ENCODE data around the gene NTN5. TPM values are rescaled to one million over a fixed set of nuclear protein-coding genes. Genes with fewer than 3 reads are reported as not detected.

The NTN5 gene
- total and polyA plus RNA-seq, 9 of the 15 experiments (the other 6 are each of a cell fraction or from before 2014, with no cell fraction given): not detected

GRCh38 chr19:48639483-48640375 is 33.1 kb downstream of the NTN5 start (continued):
- TF ChIP-seq ZBTB49 (CRISPR knock-in tag; IDR thresholded peaks at IDR 0.05; ENCODE audit: borderline replicate concordance) (no peak), IRF9 (tag; IDR thresholded peaks at IDR 0.05) (no peak), LARP7 (IDR thresholded peaks at IDR 0.05) (0 out of 2 replicates have a peak, but pooled peaks have one; percentile 7), SMAD4 (CRISPR knock-in tag; conservative IDR thresholded peaks at IDR 0.05) (0 out of 2 replicates have a peak, but pooled peaks have one; percentile 29), GABPB1 (CRISPR knock-in tag; IDR thresholded peaks at IDR 0.05) (peak; percentile 61; the same call in 1 of the 2 replicates), NFRKB (IDR thresholded peaks at IDR 0.05; ENCODE audit: low read depth) (no peak), REST (IDR thresholded peaks at IDR 0.05; ENCODE audit: borderline replicate concordance) (no peak), REST (CRISPR knock-in tag; IDR thresholded peaks at IDR 0.05; ENCODE audit: low read depth) (no peak), E2F6 (IDR thresholded peaks at IDR 0.05; ENCODE audit: borderline replicate concordance in 1 of 2, extremely low read depth in 1 of 2, insufficient read depth in 1 of 2, insufficient read length in 1 of 2, low read depth in 1 of 2, low read length in 1 of 2, poor library complexity in 1 of 2, severe bottlenecking in 1 of 2) (peak; percentile 10 to 12), EGR1 (conservative IDR thresholded peaks at IDR 0.05) (peak; percentile 80)
